Body of pancreas (tissue), 4 donors: ENCODE results near the gene TUT4. TPM values are rescaled to one million over a fixed set of nuclear protein-coding genes. Genes with fewer than 3 reads are reported as not detected.

Source experiments
- ATAC-seq: fragments of 150-250 bp; one replicate; pipeline ENCODE4 v1.9.1; 2016
- DNase-seq, 4 donors: peaks; one replicate each; pipeline ENCODE4 v3.0.0-alpha.2; 2019
- H3K27ac ChIP-seq, 4 donors: fragments of 200-600 bp; sonication (generic); 1 replicate in 3 of 4; 2 replicates in 1 of 4; pipeline versions ENCODE4 v1.5.1 to v1.6.1; 2016 to 2019; ENCODE audit warnings: mild to moderate bottlenecking in 1 of 4, mixed read lengths in 1 of 4, moderate library complexity in 1 of 4
- H3K27me3 ChIP-seq, 2 donors: fragments of 200-600 bp; sonication (generic); one replicate each; pipeline ENCODE4 v1.6.0; 2016; ENCODE audit warnings: mild to moderate bottlenecking in 1 of 2
- H3K36me3 ChIP-seq, 2 donors: fragments of 200-600 bp; sonication (generic); replicated peaks in 1 of 2; 2 replicates each; pipeline ENCODE4 v1.5.1; 2016; ENCODE audit warnings: low read depth in 2 of 2; ENCODE audit not compliant: insufficient read depth in 1 of 2
- H3K4me1 ChIP-seq: fragments of 200-600 bp; sonication (generic); one replicate; pipeline ENCODE4 v1.6.0; 2016
- H3K4me3 ChIP-seq, 2 donors: fragments of 200-600 bp; sonication (generic); 1 replicate in 1 of 2; 2 replicates in 1 of 2; pipeline ENCODE4 v1.5.1; 2016 to 2019
- H3K9me3 ChIP-seq, 3 donors: fragments of 200-600 bp; sonication (generic); 1 replicate in 2 of 3; 2 replicates in 1 of 3; pipeline ENCODE4 v1.5.1; 2016
- CTCF ChIP-seq, 7 experiments: fragments of 450-650 bp in 4 of 7; fragments of 200-600 bp in 3 of 7; sonication (generic) in 3 of 7; IDR thresholded peaks; one replicate each; pipeline ENCODE4 v1.5.1; 2016 to 2019; ENCODE audit warnings: antibody characterized with exemption in 7 of 7
- POLR2A ChIP-seq, 3 donors: fragments of 450-650 bp; IDR thresholded peaks; one replicate each; pipeline ENCODE4 v1.6.1; 2016; ENCODE audit warnings: antibody characterized with exemption in 3 of 3, mild to moderate bottlenecking in 2 of 3
- WGBS, 2 donors: methylation state at CpG; one replicate each; pipeline ENCODE4 v1.1.5; 2017; 5-methylcytosine and 5-hydroxymethylcytosine counted together
- intact Hi-C: fragments of 100-400 bp; cut with DNase I; formaldehyde crosslinking; loops from one replicate; pipeline ENCODE4 v1.15.1; 2023
- total RNA-seq, 2 donors: library from RNA; depleted of rRNA; stranded (reverse); fragments of >200 nt; gene quantifications; one replicate each; pipeline ENCODE4 v1.1.0, GENCODE V29; 2016

TUT4 gene
- total RNA-seq, 2 donors from 2014 or later, result 41.8 to 59.3 TPM

GRCh38 chr1:52474807-52475206, 78.1 kb downstream of the TUT4 start:
- Histone ChIP-seq H3K36me3 (no peaks in the 10 kb centered on the region), H3K9me3 (no peaks in the 10 kb centered on the region), H3K4me3 (no peak overlapping the region), H3K27ac (no peak overlapping the region), H3K27me3 (no peaks in the 10 kb centered on the region), H3K4me1 (no peaks in the 10 kb centered on the region)
- no peak for DNase-seq
- 80 to 83% methylated on average over 4 of the region's 4 CpGs for WGBS, 2 donors
- no peak for TF ChIP-seq CTCF (IDR thresholded peaks at IDR 0.05)
- TF ChIP-seq POLR2A (IDR thresholded peaks at IDR 0.05), result no peak
- intact Hi-C loops, result no loop called here
- no peak for ATAC-seq

GRCh38 chr1:52473039-52473438, 79.9 kb downstream of the TUT4 start:
- ATAC-seq (no peak), DNase-seq (no peak)
- intact Hi-C loops, result no loop called here
- Histone ChIP-seq H3K36me3 (no peaks in the 10 kb centered on the region), H3K4me3 (no peak overlapping the region), H3K27ac (no peak overlapping the region), H3K27me3 (no peaks in the 10 kb centered on the region), H3K9me3 (no peaks in the 10 kb centered on the region), H3K4me1 (no peaks in the 10 kb centered on the region)
- no peak for TF ChIP-seq CTCF (IDR thresholded peaks at IDR 0.05)
- no peak for TF ChIP-seq POLR2A (IDR thresholded peaks at IDR 0.05)

GRCh38 chr1:52472384-52472783, 80.5 kb downstream of the TUT4 start:
- DNase-seq (no peak), ATAC-seq (no peak)
- no peak overlapping the region for H3K27ac ChIP-seq
- no peaks in the 10 kb centered on the region for H3K27me3 ChIP-seq
- 90 to 98% methylated on average over 1 of the region's 1 CpG for WGBS, 2 donors
- H3K4me1 ChIP-seq, result no peaks in the 10 kb centered on the region
- H3K4me3 ChIP-seq, result no peak overlapping the region
- no peaks in the 10 kb centered on the region for H3K9me3 ChIP-seq
- no peaks in the 10 kb centered on the region for H3K36me3 ChIP-seq
- intact Hi-C loops, result no loop called here
- TF ChIP-seq CTCF (IDR thresholded peaks at IDR 0.05), result no peak
- TF ChIP-seq POLR2A (IDR thresholded peaks at IDR 0.05), result no peak

GRCh38 chr1:52469108-52469507, 83.8 kb downstream of the TUT4 start:
- H3K27ac ChIP-seq, result no peak overlapping the region
- 96 to 100% methylated on average over 2 of the region's 2 CpGs for WGBS, 2 donors
- intact Hi-C loops, result no loop called here
- H3K27me3 ChIP-seq, result no peaks in the 10 kb centered on the region
- TF ChIP-seq CTCF (IDR thresholded peaks at IDR 0.05) (no peak), POLR2A (IDR thresholded peaks at IDR 0.05) (no peak)
- ATAC-seq (no peak), DNase-seq (no peak)
- peaks cover 7% of the 10 kb centered on the region for H3K4me1 ChIP-seq
- no peaks in the 10 kb centered on the region for H3K9me3 ChIP-seq
- H3K4me3 ChIP-seq, result no peak overlapping the region
- no peaks in the 10 kb centered on the region for H3K36me3 ChIP-seq

GRCh38 chr1:52463891-52464290, 89.0 kb downstream of the TUT4 start:
- ATAC-seq, result no peak
- Histone ChIP-seq H3K27ac (no peak overlapping the region), H3K27me3 (no peaks in the 10 kb centered on the region), H3K36me3 (no peaks in the 10 kb centered on the region), H3K9me3 (no peaks in the 10 kb centered on the region), H3K4me1 (peaks cover 7% of the 10 kb centered on the region), H3K4me3 (no peak overlapping the region)
- intact Hi-C loops, result no loop called here
- DNase-seq, result no peak
- no peak for TF ChIP-seq POLR2A (IDR thresholded peaks at IDR 0.05)
- TF ChIP-seq CTCF (IDR thresholded peaks at IDR 0.05), result no peak
- WGBS, 2 donors, result 94 to 97% methylated on average over 5 of the region's 5 CpGs
